ENCODE measurements around the gene MEGF6.

The MEGF6 gene

GRCh38 chr1:3566951-3567804, 44.1 kb downstream of the MEGF6 start:
- Histone ChIP-seq H3K4me3 (ENCODE audit: insufficient read depth in 1 of 2, low read depth in 1 of 2, low read length in 2 of 2) (no peak overlapping the region), H3K9me3 (ENCODE audit: control insufficient read depth, low read length) (no peaks in the 10 kb centered on the region), H2AK5ac (ENCODE audit: low read length, severe bottlenecking) (no peak overlapping the region), H3K18ac (ENCODE audit: low read depth in 1 of 2, low read length in 2 of 2) (no peak overlapping the region), H2BK15ac (ENCODE audit: low read depth, poor library complexity, severe bottlenecking) (no peak overlapping the region), H4K91ac (ENCODE audit: low read length) (no peak overlapping the region), H2BK12ac (ENCODE audit: low read length in 2 of 2) (no peak overlapping the region), H3K9ac (ENCODE audit: low read length) (no peak overlapping the region), H2BK120ac (ENCODE audit: low read depth, low read length) (no peak overlapping the region), H3K23ac (ENCODE audit: low read length in 2 of 2) (no peak overlapping the region), H3K36me3 (ENCODE audit: control insufficient read depth in 1 of 2, insufficient read depth in 2 of 2, low read depth in 1 of 2, low read length in 2 of 2) (no peaks in the 10 kb centered on the region), H3K4ac (ENCODE audit: low read depth in 1 of 2, low read length in 2 of 2) (no peak overlapping the region), H3K4me1 (ENCODE audit: control insufficient read depth, insufficient read depth, low read depth, low read length) (peaks cover 2% of the 10 kb centered on the region), H3K14ac (ENCODE audit: low read length in 2 of 2) (no peak overlapping the region), H2BK5ac (ENCODE audit: low read depth, low read length, poor library complexity, severe bottlenecking) (no peak overlapping the region), H2AFZ (ENCODE audit: low read depth, low read length) (no peak overlapping the region), H4K8ac (ENCODE audit: low read length) (no peak overlapping the region), H3K27ac (ENCODE audit: low read length, poor library complexity, severe bottlenecking) (no peak overlapping the region), H3K4me2 (ENCODE audit: low read length, poor library complexity, severe bottlenecking) (no peak overlapping the region), H3K79me1 (replicated peaks; ENCODE audit: low read length, poor library complexity, severe bottlenecking) (no peaks in the 10 kb centered on the region), H3K27me3 (ENCODE audit: control insufficient read depth in 1 of 2, insufficient read depth in 1 of 2, low read length in 2 of 2) (peaks cover 54 to 65% of the 10 kb centered on the region in 2 experiments)
- WGBS: 84% methylated on average over 31 of the region's 32 CpGs
- no peak for DNase-seq

DNA sequence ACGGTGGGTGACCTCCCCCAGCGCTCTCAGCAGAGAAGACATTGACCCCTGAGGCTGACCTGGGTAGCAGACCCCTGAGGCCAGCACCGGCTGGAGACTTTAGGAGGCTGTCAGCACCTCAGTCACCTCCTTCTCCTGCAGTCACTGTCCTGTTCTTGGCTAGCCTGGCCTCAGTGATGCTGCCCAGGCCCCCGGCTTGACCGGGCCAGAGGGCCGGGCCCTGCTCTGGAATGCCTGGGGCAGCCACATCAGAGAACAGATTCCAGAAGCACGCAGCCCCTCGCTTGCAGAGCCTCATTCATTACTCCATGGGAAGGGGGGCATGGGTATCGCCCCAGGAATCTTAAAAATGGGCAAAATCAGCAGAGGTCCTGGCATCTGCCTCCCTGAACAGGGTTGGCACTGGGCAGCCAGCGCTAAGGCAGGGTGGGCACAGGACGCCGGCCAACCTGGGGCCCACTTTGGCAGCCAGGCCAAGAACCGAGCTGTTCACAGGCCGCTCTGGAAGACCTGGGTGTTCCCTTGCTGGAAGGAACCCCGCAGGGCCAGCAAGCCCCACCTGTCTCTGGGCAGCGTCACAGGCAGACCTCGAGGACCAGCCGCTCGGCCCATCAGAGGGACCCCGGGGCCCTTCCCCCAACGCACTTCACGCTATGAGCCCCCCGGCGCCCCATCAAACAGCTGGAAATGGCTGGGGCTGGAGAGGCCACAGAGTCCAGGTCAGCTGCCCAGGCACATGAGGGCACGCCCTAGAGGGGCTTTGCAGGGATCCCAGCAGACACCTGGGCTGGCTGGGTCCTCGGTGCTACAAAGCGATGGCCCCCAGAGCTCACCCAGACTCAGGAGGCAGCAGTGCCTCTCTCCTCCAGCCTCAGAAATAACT, 45.1 kb downstream of the MEGF6 start:
- Histone ChIP-seq H3K79me1 (replicated peaks; ENCODE audit: low read length, poor library complexity, severe bottlenecking) (no peaks in the 10 kb centered on the region), H3K27ac (ENCODE audit: low read length, poor library complexity, severe bottlenecking) (no peak overlapping the region), H3K36me3 (ENCODE audit: control insufficient read depth in 1 of 2, insufficient read depth in 2 of 2, low read depth in 1 of 2, low read length in 2 of 2) (no peaks in the 10 kb centered on the region), H3K9ac (ENCODE audit: low read length) (no peak overlapping the region), H3K9me3 (ENCODE audit: control insufficient read depth, low read length) (no peaks in the 10 kb centered on the region), H2BK5ac (ENCODE audit: low read depth, low read length, poor library complexity, severe bottlenecking) (no peak overlapping the region), H2BK15ac (ENCODE audit: low read depth, poor library complexity, severe bottlenecking) (no peak overlapping the region), H2BK120ac (ENCODE audit: low read depth, low read length) (no peak overlapping the region), H3K23ac (ENCODE audit: low read length in 2 of 2) (no peak overlapping the region), H3K27me3 (ENCODE audit: control insufficient read depth in 1 of 2, insufficient read depth in 1 of 2, low read length in 2 of 2) (peaks cover 62 to 68% of the 10 kb centered on the region in 2 experiments), H3K4me3 (ENCODE audit: insufficient read depth in 1 of 2, low read depth in 1 of 2, low read length in 2 of 2) (no peak overlapping the region), H3K4me1 (ENCODE audit: control insufficient read depth, insufficient read depth, low read depth, low read length) (peaks cover 2% of the 10 kb centered on the region), H3K4ac (ENCODE audit: low read depth in 1 of 2, low read length in 2 of 2) (no peak overlapping the region), H2AK5ac (ENCODE audit: low read length, severe bottlenecking) (no peak overlapping the region), H3K14ac (ENCODE audit: low read length in 2 of 2) (no peak overlapping the region), H4K8ac (ENCODE audit: low read length) (no peak overlapping the region), H2AFZ (ENCODE audit: low read depth, low read length) (no peak overlapping the region), H4K91ac (ENCODE audit: low read length) (no peak overlapping the region), H3K4me2 (ENCODE audit: low read length, poor library complexity, severe bottlenecking) (no peak overlapping the region), H2BK12ac (ENCODE audit: low read length in 2 of 2) (no peak overlapping the region), H3K18ac (ENCODE audit: low read depth in 1 of 2, low read length in 2 of 2) (no peak overlapping the region)
- WGBS: 72% methylated on average over 27 of the region's 27 CpGs
- DNase-seq: no peak

DNA sequence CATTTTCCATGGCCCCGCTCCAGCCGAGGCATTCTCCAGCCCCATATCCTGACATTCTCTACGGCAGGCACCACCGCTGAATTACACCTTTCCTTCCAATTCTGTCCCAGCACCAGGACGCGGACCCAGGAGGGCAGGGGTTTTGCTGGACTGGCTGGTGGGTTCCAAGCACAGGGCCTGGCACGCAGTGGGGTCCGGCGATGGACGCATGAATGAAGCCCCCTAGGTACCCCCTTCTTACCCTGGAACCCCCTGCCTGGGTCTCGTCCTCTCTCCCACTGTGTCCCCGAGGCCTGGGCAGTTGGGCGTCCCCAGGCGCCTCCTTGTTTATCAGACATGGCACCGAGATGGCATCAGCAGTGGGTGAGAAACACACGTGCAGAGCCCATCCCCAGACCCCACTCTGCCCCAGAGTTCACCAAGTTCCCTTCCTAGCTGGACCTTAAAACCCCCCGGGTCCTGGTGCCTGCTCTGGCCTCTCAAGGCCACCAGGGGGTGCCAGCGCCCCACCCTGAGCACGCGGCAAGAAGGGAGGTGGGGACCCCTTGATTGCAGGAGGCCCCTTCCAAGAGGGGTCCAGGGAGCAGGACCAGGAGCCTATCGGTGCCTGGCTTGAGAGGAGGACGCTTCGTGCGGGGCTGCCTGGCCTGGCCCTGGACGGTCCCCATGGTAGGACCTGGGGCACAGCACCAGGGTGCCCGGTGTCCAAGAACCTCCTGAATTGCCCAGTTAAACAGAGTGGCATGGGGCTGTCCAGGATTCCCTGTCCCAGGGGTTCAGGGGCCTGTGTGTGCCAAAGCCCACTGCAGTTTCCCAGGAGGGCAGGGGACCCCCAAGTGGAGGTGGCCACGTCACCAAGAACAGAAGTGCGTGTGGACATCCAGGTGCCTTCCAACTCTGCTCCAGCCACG, 46.1 kb downstream of the MEGF6 start:
- peaks cover 2% of the 10 kb centered on the region for H3K4me1 ChIP-seq (ENCODE audit: control insufficient read depth, insufficient read depth, low read depth, low read length)
- H2AFZ ChIP-seq (ENCODE audit: low read depth, low read length): no peak overlapping the region
- H3K4me3 ChIP-seq (ENCODE audit: insufficient read depth in 1 of 2, low read depth in 1 of 2, low read length in 2 of 2): no peak overlapping the region
- H3K4me2 ChIP-seq (ENCODE audit: low read length, poor library complexity, severe bottlenecking): no peak overlapping the region
- no peak overlapping the region for H4K8ac ChIP-seq (ENCODE audit: low read length)
- no peak overlapping the region for H3K4ac ChIP-seq (ENCODE audit: low read depth in 1 of 2, low read length in 2 of 2)
- no peak overlapping the region for H2BK5ac ChIP-seq (ENCODE audit: low read depth, low read length, poor library complexity, severe bottlenecking)
- no peak overlapping the region for H3K27ac ChIP-seq (ENCODE audit: low read length, poor library complexity, severe bottlenecking)
- no peak overlapping the region for H2BK12ac ChIP-seq (ENCODE audit: low read length in 2 of 2)
- H4K91ac ChIP-seq (ENCODE audit: low read length): no peak overlapping the region
- peaks cover 64 to 70% of the 10 kb centered on the region in 2 experiments for H3K27me3 ChIP-seq (ENCODE audit: control insufficient read depth in 1 of 2, insufficient read depth in 1 of 2, low read length in 2 of 2)
- no peak overlapping the region for H3K9ac ChIP-seq (ENCODE audit: low read length)
- H2BK15ac ChIP-seq (ENCODE audit: low read depth, poor library complexity, severe bottlenecking): no peak overlapping the region
- DNase-seq: peak; percentile 10
- H3K79me1 ChIP-seq (replicated peaks; ENCODE audit: low read length, poor library complexity, severe bottlenecking): no peaks in the 10 kb centered on the region
- no peak overlapping the region for H2AK5ac ChIP-seq (ENCODE audit: low read length, severe bottlenecking)
- WGBS: 64% methylated on average over 29 of the region's 29 CpGs
- no peak overlapping the region for H2BK120ac ChIP-seq (ENCODE audit: low read depth, low read length)
- no peak overlapping the region for H3K18ac ChIP-seq (ENCODE audit: low read depth in 1 of 2, low read length in 2 of 2)
- H3K14ac ChIP-seq (ENCODE audit: low read length in 2 of 2): no peak overlapping the region
- H3K23ac ChIP-seq (ENCODE audit: low read length in 2 of 2): no peak overlapping the region
- peaks cover 0 to 4% of the 10 kb centered on the region in 2 experiments for H3K36me3 ChIP-seq (ENCODE audit: control insufficient read depth in 1 of 2, insufficient read depth in 2 of 2, low read depth in 1 of 2, low read length in 2 of 2)
- H3K9me3 ChIP-seq (ENCODE audit: control insufficient read depth, low read length): no peaks in the 10 kb centered on the region
